Ovary (tissue), 3 donors: ENCODE results near the gene TNS1.

Source experiments
- CTCF ChIP-seq, 3 donors: fragments of 450-650 bp in 2 of 3; fragments of 200-600 bp in 1 of 3; IDR thresholded peaks; one replicate each; pipeline versions ENCODE4 v1.5.1 to v1.8.0; 2016 to 2022; ENCODE audit warnings: antibody characterized with exemption in 3 of 3, mild to moderate bottlenecking in 1 of 3
- POLR2A ChIP-seq: fragments of 450-650 bp; IDR thresholded peaks from one replicate; pipeline ENCODE4 v1.6.1; 2017; ENCODE audit warnings: antibody characterized with exemption, mild to moderate bottlenecking, moderate library complexity
- donor health status: DM: no; HTN: no; CAD: no.

DNA sequence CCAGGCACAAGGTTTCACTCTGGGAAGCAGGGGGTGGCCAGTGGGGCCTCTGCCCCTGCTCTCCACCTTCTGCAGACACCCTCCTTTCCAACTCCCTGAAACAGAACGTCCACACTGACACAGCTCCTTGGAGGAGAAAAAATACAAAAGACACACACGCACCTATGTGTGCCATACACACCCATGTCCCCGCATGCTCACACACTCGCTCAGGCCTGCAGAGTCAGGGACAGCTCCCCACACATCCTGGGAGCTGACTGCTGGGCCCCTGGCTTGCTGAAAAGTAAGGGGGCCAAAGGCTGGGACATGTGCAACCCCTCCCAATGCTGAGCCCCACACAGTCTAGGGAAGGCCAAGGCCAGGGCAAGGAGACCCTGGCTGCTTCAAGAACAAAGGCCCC lies 200.5 kb downstream of the TNS1 start:
- TF ChIP-seq CTCF (IDR thresholded peaks at IDR 0.05) (no peak), POLR2A (no peak)
